ENCODE results near the gene PDE2A.

The PDE2A gene

DNA sequence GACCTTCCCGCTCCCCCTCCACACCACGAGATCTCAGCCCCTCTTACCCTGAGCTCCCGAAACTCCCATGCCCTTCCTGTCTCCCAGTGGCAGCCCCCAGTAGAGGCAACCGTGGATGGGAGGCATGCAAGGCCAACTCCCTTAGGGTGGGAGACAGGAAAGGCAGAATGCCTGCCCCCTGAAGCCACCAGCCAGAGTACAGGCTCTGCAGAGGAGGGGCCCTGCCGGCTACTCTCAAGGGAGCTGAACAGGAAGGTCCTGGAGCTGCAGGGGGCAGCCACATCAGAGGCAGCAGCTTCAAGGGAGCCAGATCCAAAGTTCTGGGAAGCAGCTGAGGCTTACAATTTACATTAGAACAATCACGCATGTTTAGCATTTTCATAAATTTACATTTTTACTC, 38.3 kb downstream of the PDE2A start:
- DNase-seq (ENCODE audit: low read depth in 2 of 2) = no peak

DNA sequence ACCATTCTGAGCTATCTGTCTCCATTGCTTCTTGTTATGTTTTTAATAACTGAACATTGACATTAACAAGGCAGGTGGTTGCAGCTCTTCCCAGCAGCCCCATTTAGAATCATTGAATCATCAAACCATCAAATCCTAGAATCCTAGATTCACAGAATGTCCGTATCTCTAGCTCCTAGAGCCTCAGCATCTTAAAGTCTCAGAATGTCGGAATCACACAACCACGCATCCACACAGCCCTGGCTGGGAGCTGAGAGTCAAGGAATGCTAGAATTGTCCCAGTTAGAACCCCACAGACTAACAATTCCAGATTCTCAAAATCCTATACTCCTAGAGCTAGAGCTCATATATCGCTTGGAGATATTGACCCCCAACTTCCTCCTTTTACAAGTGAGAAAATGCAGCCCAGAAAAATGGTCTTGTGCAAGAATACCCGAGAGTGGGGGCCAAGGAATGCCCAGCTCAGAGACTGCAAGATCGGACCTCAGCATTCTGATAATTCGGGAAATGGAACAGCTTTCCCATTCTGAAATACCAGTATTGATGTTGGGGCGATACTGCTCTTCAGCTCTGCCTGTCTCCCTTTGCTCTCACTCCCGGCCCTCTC, 38.8 kb downstream of the PDE2A start:
- no peak for DNase-seq (ENCODE audit: low read depth in 2 of 2)

DNA sequence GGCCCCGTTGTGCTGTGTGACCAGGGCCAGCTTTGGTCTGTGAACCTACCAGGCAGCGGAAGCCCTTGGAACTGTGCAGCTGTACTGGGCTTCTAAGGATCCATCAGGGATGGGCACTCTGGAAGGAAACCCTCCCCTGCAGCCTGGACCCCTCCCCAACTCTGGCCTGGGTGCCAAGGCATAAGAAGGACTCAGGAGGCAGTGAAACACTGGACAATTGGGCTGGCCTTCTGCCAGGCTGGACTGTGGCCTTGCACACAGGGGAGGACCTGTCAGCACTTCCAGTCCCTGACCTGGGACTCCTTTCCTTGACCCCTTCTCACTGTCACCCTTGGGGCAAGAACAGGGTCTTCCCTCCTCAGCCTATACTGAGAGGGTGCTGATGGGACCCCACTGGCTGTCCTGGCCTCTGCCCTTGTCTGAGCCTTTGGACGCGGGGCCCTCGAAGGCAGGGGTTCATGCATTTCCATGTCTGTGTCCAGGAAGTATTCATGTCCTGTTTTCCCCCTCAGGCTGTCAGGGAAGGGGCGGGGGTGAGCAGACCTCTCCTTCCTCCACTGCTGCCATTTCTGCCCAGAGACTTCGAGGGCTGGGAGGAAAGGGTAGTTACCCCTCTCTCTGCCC, 39.6 kb downstream of the PDE2A start:
- no peak for DNase-seq (ENCODE audit: low read depth in 2 of 2)

DNA sequence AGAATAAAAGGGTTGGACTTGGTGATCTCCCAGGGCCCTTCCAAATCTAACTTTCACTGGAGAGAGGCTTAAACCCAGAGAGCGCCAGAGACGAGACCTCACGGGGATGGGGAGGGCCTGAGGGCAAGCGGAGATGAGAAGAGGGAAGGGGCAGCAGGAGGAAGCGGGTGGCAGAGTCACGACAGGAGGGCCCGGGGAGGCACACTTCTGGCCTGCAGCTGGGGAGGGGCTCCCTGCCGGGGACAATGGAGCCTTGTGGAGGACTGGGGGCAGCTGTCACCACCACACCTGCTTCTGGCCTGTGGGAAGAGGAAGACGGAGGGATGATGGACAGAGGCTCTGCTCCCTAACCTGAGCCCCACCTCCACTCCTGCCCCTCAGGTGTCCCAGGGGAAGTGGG, 40.2 kb downstream of the PDE2A start:
- no peak for DNase-seq (ENCODE audit: low read depth in 2 of 2)

DNA sequence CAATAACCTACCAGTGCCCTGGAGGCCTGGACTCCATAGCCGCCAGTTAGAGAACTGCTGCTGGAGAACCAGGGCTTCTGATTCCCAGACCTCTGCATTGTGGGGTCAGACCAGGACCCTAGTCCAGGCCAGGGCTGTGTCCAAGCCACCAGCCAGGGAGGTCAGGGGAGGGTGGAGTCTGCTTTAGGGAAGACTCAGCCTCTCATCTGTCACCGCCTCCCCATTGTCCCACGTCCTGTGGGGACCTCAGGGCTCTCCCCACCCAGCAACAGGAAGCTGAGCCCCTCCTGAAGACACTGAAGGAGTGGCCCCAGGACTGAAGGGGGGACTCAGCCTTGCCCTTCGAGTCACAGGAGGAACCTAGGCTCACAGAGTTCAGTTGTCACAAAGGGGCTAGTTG, 41.2 kb downstream of the PDE2A start:
- DNase-seq (ENCODE audit: low read depth in 2 of 2) = no peak

DNA sequence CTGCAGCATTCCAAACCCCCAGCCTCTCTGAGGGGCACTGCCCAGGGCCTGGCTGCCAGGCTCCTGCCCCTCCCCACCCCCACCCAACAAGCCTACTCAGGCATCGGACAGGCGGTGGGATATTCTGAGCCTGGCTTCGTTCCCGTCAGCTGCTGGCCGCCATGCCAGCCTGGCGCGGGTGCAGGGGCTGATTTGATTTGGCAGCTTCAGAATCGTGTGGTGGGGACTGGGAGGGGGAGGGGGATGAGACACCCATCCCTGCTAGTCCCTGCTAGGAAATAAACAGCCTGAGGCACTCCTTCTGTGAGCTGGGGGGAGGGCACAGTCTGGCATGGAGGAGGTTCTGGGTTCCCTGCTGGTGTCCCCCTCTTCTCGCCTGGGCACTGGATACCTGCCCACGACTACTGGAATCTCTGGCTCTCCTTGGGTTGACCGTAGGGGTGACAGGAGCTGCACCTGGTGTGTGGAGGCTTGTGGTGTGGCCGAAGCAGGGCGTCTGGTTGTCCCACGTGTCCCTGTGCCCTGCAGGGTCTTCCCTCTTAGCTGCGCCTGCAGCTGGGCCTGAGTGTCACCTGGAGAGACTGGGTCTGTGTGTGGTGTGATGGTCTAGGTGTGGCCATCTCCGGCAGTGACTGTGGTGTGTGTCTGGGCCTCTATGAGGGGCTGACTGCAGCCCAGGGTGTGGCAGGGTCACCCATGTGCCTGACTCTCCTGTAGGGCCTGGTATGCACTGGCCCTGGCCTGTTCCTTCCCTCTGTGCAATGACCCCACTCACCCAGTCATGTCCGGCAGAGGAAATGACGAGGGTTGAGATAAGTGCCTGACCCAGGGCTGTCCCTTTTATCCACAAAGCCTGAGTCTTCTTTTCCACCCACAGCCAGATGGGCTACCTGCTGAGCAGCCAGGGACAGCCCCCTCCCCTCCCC, 42.2 kb downstream of the PDE2A start:
- DNase-seq (ENCODE audit: low read depth in 2 of 2) = no peak

DNA sequence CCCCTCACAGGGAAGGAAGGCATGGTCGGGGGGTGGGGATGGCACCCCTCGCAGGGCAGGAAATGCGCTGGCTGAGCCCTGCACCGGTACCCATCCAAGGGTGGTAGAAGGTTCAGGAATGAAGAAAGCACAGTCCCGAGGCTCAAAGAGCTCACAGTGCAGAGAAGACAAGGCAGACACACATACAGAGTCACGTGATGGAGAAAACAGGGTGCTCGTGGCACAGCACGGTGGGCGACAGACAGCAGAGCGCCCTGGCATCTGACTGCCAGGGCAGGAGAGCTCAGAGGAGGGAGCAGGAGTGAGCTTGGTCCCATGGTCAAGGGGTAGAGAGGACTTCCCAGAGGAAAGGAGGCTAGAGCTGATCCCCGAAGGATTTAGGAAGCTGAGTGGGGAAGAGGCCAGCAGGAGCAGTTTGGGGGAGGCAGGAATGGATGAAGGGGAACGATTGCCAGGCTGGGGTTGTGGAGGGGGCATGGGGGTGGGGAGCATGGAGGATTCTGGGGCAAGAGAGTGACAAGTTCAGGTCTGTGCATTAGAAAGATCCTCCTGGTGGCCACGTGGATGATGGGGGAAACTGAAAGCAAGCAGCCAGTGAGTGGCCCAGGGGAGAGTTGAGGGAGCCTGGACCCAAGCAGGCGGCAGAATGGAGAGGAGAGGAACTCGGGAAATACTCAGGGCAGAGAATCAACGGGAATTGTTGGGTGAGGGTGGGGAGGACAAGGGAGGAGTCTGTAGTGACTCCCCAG, 43.9 kb downstream of the PDE2A start:
- no peak for DNase-seq (ENCODE audit: low read depth in 2 of 2)

DNA sequence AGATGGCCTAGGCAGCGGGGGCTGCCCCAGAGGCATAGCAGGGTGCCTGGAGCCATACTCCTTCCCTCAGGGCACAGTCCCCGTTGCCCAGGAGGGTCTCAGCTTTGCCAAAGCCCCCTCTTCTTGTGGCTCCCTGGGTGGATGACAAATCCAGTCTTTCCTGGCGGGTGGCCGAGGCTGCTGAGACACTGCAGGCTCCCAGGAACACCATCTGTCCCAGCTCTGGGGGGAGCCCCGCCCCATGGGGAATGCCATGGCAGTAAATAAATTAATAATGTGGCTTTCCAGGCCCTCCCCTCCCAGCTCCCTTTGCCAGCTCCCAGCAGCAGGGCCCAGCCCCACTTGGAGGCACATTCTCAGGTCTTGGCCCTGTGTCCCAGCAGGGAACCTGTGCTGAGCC, 45.0 kb downstream of the PDE2A start:
- DNase-seq (ENCODE audit: low read depth in 2 of 2) = no peak

DNA sequence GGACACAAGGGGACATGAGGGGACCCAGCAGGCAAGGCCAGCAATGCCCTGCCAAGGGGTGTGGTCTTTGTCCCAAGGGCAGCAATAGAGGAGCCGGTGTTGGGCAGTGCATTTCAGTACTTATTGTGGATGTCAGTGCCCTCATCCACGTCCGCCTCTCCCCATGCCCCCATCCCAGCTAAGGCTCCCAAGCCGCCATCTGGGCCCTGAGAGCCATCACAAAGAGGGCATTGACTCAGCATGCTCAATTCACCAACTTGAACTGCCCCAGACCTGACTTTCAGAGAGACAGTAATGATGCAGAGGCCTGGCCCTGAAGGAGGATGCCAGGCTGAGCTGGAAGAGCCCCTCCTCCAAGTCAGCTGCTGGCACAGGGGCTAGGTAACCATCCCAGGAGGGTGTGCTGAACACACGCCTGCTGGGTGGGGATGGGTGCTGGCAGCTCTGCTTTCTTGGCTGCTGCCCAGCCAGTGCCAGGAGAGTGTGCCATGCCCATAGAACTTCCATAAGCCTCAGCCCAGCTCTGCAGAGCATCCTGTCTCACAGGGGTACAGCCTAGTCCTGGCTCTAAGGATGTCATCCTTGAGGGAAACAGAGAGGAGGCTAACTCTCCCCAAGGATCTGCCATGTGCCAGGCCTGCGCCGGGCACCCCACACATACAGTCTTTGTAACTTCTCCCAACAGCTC, 46.5 kb downstream of the PDE2A start:
- DNase-seq (ENCODE audit: low read depth in 2 of 2) = no peak

DNA sequence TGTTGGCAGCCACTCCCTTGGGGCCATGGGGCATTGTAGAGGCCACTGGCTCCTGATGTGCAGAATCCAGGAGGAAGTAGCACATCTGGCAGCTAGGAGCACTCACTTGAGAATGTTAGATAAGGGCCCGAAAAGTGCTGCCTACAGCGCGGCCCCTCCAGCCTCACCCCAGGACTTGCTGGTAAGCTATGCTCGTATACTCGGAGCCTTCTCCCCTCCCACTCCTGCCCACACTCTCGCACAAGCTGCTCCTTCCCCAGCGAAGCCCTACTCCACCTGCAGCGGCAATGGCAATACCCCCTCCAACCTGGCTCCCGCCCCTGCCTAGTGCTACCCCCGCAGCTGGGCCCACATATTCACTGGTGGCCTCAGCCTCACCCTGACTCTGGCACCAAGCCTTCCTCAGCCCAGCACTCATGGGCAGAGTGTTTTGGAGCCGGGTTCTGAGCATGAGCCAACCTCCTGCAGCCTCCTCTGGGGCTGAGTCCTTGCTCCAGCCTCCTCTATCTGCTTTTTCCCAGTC, 47.7 kb downstream of the PDE2A start:
- DNase-seq (ENCODE audit: low read depth in 2 of 2) = no peak

DNA sequence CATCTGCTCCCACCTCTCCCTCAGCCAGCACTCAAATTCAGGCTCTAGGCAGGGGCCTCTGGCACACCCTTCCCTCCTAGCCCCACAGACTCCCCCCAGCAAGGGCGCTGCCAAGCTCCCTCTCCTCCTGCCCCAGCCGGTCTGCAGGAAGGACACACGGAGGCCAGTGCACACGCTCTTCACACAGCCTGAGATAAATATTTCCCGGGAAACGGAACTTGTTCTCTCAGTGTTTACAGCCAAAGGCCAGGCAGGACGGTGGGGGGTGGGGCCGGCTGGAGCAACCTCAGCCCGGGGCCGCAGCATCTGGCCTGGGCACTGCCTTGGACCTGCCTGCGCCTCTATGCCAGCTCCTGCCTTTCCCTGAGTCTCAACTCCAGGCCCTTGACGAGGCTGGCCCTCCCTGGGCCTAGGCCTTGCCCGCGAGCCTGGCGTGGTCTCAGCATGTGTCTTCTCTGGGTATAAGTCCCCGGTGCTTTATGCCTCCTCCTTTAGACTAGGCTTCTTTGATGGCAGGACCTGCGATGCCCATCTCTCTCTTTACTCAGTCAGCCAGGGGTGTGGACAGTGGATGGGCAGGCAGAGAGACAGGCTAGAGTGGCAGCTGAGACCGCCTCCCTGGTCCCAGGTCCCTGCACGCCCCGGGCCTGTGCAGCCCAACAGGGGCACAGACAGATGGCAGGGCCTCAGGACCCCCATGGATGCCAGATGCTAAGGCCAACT, 48.4 kb downstream of the PDE2A start:
- DNase-seq (ENCODE audit: low read depth in 2 of 2) = no peak

DNA sequence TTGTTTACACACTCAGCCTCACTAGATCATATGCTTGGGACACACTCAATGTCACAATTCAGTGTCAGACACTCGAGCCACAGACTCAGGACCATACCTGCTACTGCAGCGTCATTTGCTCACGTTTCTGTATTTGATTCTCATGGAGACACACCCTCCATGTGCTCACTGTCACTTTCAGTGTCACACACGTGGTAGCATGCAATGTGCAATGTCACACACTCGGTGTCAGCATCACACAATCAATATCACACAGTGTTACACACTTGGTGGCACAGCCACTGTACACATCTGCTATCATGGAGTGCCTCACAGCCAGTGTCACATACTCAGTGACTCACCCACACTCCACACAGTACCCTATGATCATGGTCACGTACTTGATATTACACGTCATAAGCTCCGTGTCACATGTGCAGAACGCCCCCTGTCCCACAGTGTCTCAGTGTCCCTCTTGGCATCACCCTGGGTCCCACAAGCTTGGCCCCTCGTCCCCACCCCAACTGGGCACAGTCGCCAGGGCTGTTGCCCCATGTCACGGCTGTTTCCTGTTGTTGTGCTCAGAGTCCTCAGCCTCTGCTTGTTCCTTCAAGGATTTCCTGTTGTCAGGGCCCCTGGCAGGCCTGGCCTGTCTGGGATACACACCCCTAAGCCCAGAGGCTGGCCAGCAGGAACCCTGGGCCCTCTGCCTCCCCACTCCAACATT, 49.6 kb downstream of the PDE2A start:
- no peak for DNase-seq (ENCODE audit: low read depth in 2 of 2)

DNA sequence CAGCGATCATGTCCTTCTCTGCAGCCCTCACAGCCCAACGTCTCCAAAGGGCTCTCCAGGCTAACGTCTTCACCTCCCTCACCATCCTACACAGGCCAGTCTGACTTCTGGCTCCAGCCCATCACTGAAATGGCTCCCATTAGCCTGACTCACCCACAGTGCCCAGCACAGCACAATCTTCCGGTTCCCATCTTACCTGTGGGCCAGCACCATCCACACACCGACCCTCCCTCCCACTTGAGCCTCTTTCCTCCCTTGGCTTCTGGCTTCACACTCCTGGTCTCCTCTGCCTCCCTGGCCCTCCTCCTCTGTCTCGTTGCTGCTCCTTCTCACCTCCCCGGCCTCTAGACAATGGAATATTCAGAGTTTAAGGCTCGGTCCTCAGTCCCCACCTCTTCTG, 51.2 kb downstream of the PDE2A start:
- no peak for DNase-seq (ENCODE audit: low read depth in 2 of 2)

DNA sequence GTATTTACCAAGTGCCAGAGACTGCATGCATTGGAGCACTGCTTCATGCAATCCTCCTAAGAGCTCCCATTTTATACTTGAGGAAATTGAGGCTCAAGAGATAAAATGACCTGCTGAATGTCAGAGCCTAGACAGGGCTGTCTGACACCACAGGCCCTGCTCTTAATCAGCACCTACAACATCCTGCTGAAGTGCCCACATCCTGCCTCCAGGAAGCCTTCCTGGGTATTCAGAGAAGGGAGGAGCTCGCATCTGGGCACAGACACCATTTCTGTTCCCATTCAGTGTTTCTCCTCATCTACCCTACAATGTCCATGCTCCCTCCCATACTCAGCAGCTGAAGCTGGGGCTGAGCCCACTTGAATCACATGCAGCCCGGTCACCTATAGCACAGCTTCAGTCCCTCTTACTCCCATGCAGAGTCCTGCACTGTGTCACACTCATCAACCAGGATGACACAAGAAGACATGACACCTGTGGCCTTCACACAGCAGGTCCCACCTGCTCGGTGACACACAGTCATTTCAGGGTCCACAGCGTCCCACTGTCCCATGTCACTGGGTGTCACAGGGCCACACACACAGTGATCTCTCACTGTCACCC, 53.1 kb downstream of the PDE2A start:
- no peak for DNase-seq (ENCODE audit: low read depth in 2 of 2)

DNA sequence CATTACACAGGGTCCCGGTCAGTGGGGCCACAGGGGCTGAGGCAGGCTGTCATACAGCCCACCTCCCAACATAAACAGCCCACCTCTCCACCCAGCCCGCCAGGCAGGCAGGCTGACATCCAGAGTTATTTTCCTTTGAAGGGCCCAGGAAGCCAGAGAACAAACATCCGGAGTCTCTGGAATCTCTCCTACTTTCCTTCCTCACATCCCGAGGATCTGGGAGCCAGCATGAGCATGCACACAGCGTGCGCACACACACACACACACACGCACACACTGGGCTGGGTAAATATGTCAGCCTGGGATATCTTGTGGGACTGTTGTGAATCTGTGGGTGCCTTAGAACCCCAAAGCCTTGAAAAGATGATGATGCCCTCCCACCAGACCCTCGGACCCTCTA, 55.4 kb downstream of the PDE2A start:
- DNase-seq (ENCODE audit: low read depth in 2 of 2) = no peak

DNA sequence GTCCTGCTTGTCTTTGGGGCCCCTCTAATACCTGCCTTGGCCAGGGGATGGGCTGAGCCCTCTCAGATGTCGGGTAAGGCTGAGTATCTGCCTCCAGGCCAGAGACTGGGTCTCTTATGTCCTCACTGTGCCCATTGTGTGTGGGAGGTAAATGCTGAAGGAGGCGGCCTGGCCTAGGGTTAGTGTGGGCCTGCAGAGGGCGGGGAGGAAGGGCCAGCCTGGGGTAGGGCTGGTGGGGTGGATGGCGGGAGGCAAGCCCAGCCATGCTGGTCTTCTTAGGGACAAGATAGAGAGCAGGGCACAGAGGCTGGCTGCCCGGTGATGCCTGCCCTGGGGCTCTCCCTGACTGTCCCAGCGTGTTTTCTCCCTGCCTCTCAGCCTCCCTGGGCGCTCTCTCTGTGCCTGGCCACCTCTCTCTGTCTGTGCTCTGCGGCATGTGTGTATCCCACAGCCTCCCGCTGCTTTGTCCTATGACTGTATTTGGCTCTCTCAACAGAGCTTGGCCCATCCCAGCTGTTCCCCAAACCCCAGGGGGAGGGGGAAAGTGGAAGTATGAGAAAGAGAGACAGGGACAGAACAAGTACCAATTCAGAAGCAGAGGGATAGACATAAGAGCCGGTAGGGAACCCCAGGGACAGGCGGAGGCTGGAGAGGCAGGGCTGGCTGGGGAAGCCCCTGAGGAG, 57.0 kb downstream of the PDE2A start:
- no peak for DNase-seq (ENCODE audit: low read depth in 2 of 2)

DNA sequence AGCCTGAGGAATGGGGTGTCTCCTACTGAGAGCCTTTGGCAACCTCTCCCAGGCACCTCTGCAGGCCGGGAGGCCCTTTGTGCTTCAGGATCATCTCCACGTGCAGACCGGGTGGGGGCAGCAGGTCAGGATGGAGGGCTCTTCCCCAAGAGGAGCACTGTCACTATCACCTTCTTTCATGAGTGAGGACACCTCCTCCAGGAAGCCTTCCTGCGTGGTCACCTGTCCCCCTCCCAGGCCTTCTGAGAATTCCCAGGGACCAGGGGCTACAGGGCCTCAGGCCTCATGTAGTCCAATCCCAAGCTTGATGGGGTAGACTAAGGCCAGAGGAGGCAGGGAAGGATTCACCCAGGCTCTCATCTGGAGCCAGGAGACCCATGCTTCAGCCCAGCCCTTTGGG, 57.6 kb downstream of the PDE2A start:
- DNase-seq (ENCODE audit: low read depth in 2 of 2) = no peak

DNA sequence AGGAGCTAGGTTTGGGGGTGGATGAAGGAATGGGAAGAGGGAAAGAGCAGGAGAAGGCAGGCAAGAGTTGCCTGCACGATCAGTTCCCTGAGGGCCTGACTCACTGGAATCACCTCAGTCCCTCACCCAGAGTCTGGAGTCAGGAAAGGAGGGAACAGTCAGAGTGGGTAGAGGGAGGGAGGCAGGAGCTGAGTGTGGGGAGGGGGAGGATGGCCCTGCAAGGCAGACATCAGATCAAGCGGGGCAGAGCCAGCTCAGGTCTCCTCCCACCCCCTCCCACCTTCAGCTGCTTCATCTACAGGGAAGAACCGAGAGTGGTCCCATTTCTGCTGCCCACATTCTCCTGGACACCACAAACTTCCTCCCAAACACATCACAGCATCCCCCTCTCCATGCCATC, 58.9 kb downstream of the PDE2A start:
- no peak for DNase-seq (ENCODE audit: low read depth in 2 of 2)

DNA sequence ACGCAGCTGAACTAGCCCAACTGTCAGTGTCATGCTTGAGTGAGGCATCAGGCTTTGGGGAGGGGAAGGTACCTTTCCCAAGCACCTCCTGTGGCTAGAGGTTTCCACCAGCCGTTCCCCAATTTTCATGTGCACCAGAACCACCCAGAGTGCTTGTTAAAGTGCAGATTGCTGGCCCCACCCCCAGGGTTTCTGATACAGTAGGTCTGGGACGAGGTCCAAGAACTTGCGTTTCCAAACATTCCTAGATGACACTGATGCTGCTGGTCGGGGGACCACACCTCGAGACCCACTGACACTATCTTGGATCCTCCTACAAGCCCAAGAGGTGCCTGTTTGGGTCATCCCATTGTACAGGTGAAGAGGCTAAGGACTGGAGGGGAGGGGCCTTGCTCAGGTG, 59.8 kb downstream of the PDE2A start:
- no peak for DNase-seq (ENCODE audit: low read depth in 2 of 2)

All from stimulated activated CD8-positive, alpha-beta memory T cell treated with anti-CD3 and anti-CD28 coated beads, Interleukin-7, amount 100 ng/mL, for 1 hour (primary cell).